ENCODE measurements around the gene KLF5.
"Not testable (repeated sequence)": the region's sequence is repeated elsewhere in the genome, so short reads cannot be mapped to it uniquely, and the experiment has no call there.

KLF5 gene

GRCh38 chr13:73090116-73090822, 31.5 kb downstream of the KLF5 start:
- no peak for DNase-seq

- no peak for DNase-seq
Measured at GRCh38 chr13:73090823-73091187, 32.0 kb downstream of the KLF5 start.

- no peak for DNase-seq
Measured at GRCh38 chr13:73092829-73093228, 34.0 kb downstream of the KLF5 start.

- DNase-seq = no peak
Measured at GRCh38 chr13:73096173-73096572, 37.4 kb downstream of the KLF5 start.

GRCh38 chr13:73096638-73097037, 37.8 kb downstream of the KLF5 start:
- no peak for DNase-seq

GRCh38 chr13:73100781-73101180, 42.0 kb downstream of the KLF5 start:
- DNase-seq = not testable (repeated sequence)

- DNase-seq = no peak
Measured at GRCh38 chr13:73101351-73102007, 42.7 kb downstream of the KLF5 start.

GRCh38 chr13:73103238-73103637, 44.4 kb downstream of the KLF5 start:
- no peak for DNase-seq

GRCh38 chr13:73106513-73107178, 47.8 kb downstream of the KLF5 start:
- no peak for DNase-seq

- DNase-seq = no peak
Measured at GRCh38 chr13:73107481-73107880, 48.7 kb downstream of the KLF5 start.

GRCh38 chr13:73107970-73108369, 49.2 kb downstream of the KLF5 start:
- no peak for DNase-seq

- no peak for DNase-seq
Measured at GRCh38 chr13:73109288-73109899, 50.6 kb downstream of the KLF5 start.

GRCh38 chr13:73109969-73110368, 51.2 kb downstream of the KLF5 start:
- no peak for DNase-seq

- DNase-seq = no peak
Measured at GRCh38 chr13:73110814-73111213, 52.0 kb downstream of the KLF5 start.

- DNase-seq = no peak
Measured at GRCh38 chr13:73111331-73111730, 52.5 kb downstream of the KLF5 start.

- no peak for DNase-seq
Measured at GRCh38 chr13:73119612-73120011, 60.8 kb downstream of the KLF5 start.

Data from NCI-H774 (cell line).